Keratinocyte (primary cell): Measurements from ENCODE around the gene APP. TPM values are rescaled to one million over a fixed set of nuclear protein-coding genes. Genes with fewer than 3 reads are reported as not detected.

ENCODE experiments used
- DNase-seq: peaks from one replicate; pipeline ENCODE4 v3.0.0-alpha.2; 2011; ENCODE audit warnings: low read depth, missing footprints, low spot score
- FAIRE-seq: peaks from 2 replicates; lab custom pipeline; 2011; peaks lifted over from hg19 to GRCh38; lab: Jason Lieb, UNC
- H2AFZ ChIP-seq: 2 replicates; pipeline ENCODE4 v1.6.0; 2012; ENCODE audit warnings: low read length, control low read depth, inconsistent platforms; ENCODE audit not compliant: control insufficient read depth
- H3K27ac ChIP-seq: 2 replicates; pipeline ENCODE4 v1.5.1; 2011; ENCODE audit warnings: low read length; ENCODE audit not compliant: control insufficient read depth, insufficient read depth
- H3K27me3 ChIP-seq: 3 replicates; pipeline ENCODE4 v1.6.0; 2011; ENCODE audit warnings: low read length; ENCODE audit not compliant: control insufficient read depth, insufficient read depth; ENCODE audit errors: extremely low read depth
- H3K36me3 ChIP-seq, 2 experiments: 2 replicates in 1 of 2; 3 replicates in 1 of 2; pipeline ENCODE4 v1.5.1; 2011; ENCODE audit warnings: low read length in 2 of 2, mild to moderate bottlenecking in 1 of 2; ENCODE audit not compliant: control insufficient read depth in 2 of 2, insufficient read depth in 2 of 2; ENCODE audit errors: extremely low read depth in 1 of 2
- H3K4me1 ChIP-seq: 3 replicates; pipeline ENCODE4 v1.5.1; 2011; ENCODE audit warnings: low read length; ENCODE audit not compliant: control insufficient read depth, insufficient read depth; ENCODE audit errors: extremely low read depth
- H3K4me2 ChIP-seq: 3 replicates; pipeline ENCODE4 v1.6.0; 2011; ENCODE audit warnings: low read depth, low read length; ENCODE audit not compliant: control insufficient read depth, insufficient read depth; ENCODE audit errors: extremely low read depth
- H3K4me3 ChIP-seq, 3 experiments: fragments of 200-600 bp in 1 of 3; sonication (generic) in 1 of 3; 2 replicates in 2 of 3; 3 replicates in 1 of 3; pipeline ENCODE4 v1.5.1; 2011 to 2016; ENCODE audit warnings: low read length in 3 of 3, mild to moderate bottlenecking in 3 of 3, control low read depth in 2 of 3, inconsistent platforms in 1 of 3, low read depth in 1 of 3, mixed read lengths in 1 of 3, mixed run types in 1 of 3, moderate library complexity in 1 of 3; ENCODE audit not compliant: control insufficient read depth in 2 of 3, insufficient read depth in 2 of 3; ENCODE audit errors: extremely low read depth in 1 of 3
- H3K79me2 ChIP-seq: 2 replicates; pipeline ENCODE4 v1.6.0; 2012; ENCODE audit warnings: low read length; ENCODE audit not compliant: control insufficient read depth, insufficient read depth
- H3K9ac ChIP-seq: 3 replicates; pipeline ENCODE4 v1.6.0; 2011; ENCODE audit warnings: low read length; ENCODE audit not compliant: control insufficient read depth, insufficient read depth; ENCODE audit errors: extremely low read depth
- H3K9me1 ChIP-seq: 3 replicates; pipeline ENCODE4 v1.6.0; 2011; ENCODE audit warnings: low read length; ENCODE audit not compliant: control insufficient read depth, insufficient read depth; ENCODE audit errors: extremely low read depth
- H3K9me3 ChIP-seq: 2 replicates; pipeline ENCODE4 v1.5.1; 2012; ENCODE audit warnings: low read depth, low read length; ENCODE audit not compliant: control insufficient read depth
- H4K20me1 ChIP-seq: 3 replicates; pipeline ENCODE4 v1.6.0; 2011; ENCODE audit warnings: low read length; ENCODE audit not compliant: control insufficient read depth, insufficient read depth; ENCODE audit errors: extremely low read depth
- CTCF ChIP-seq, 3 experiments: IDR thresholded peaks in 1 of 3; conservative IDR thresholded peaks in 1 of 3; optimal IDR thresholded peaks in 1 of 3; 2 replicates in 2 of 3; 3 replicates in 1 of 3; pipeline versions ENCODE3 to v1.5.1; 2011; ENCODE audit warnings: low read length in 3 of 3, mild to moderate bottlenecking in 3 of 3, moderate library complexity in 2 of 3, control low read depth in 1 of 3, inconsistent platforms in 1 of 3; ENCODE audit not compliant: insufficient read depth in 2 of 3; ENCODE audit errors: extremely low read depth in 1 of 3
- EZH2 ChIP-seq: IDR thresholded peaks from one replicate; pipeline ENCODE4 v1.6.1; 2012; ENCODE audit warnings: inconsistent platforms, mild to moderate bottlenecking, low read length, moderate library complexity
- dilution Hi-C: fragments of 300-500 bp; cut with MboI; formaldehyde crosslinking; loops from one replicate; pipeline ENCODE4 v1.7.0; 2020; ENCODE audit warnings: low sequenced_read_pairs; ENCODE audit not compliant: extremely low pct_ligation_motif_present
- polyA plus RNA-seq, 5 experiments: library from polyadenylated mRNA; depleted of rRNA in 3 of 5; stranded (reverse) in 3 of 5; stranded (forward) in 1 of 5; unstranded in 1 of 5; fragments of >200 nt; gene quantifications; 1 replicate in 1 of 5; 2 replicates in 3 of 5; 3 replicates in 1 of 5; pipeline versions ENCODE4 v1.2.1 to v1.2.3, GENCODE V29; 2011 to 2012; ENCODE audit warnings: missing spikeins in 2 of 5, low read depth in 1 of 5, low replicate concordance in 1 of 5

APP gene
- polyA plus RNA-seq, 1 donor (not counting 4 experiments of a cell fraction or from before 2014, with no cell fraction given) = 1,015 TPM

DNA sequence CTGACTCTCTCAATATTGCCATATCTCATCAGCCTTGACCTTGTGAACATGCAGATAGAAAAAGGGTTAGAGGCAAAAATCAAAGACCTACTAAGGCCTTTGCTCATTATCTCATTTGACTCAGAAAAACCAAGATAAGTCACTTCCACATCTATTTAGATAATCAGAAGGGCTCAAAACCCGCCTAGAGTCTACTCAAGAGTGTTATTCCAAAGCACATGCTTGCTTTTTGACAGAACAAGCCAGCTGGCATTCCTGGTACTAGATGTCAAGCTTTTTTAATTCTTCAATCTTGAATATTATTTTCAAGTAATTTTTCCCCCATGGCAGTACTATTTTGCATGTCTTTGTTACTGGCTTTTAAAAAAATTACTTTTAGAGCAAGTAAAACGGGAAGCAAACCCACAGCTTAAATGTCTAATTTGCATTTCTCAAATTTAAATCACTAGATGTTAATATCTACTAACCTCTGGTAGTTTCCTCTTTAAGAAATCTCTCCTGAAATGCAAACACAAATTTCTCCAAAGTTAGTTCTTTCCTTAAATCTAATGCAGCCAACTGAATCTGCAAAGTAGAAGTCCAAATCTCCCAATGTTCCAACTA, 51.5 kb downstream of the APP start:
- Histone ChIP-seq H3K9me3 (no peaks in the 10 kb centered on the region), H3K36me3 (peaks cover 4 to 8% of the 10 kb centered on the region in 2 experiments), H3K4me3 (no peak overlapping the region), H3K9me1 (no peaks in the 10 kb centered on the region), H3K79me2 (peaks cover 94% of the 10 kb centered on the region), H2AFZ (no peak overlapping the region), H3K27ac (no peak overlapping the region), H4K20me1 (peaks cover 2% of the 10 kb centered on the region), H3K27me3 (no peaks in the 10 kb centered on the region), H3K4me1 (peaks cover 25% of the 10 kb centered on the region), H3K4me2 (no peak overlapping the region), H3K9ac (no peak overlapping the region)
- DNase-seq (no peak), FAIRE-seq (no peak)
- dilution Hi-C loops = no loop called here
- no peak for TF ChIP-seq EZH2

GRCh38 chr21:26117972-26118367, 52.6 kb downstream of the APP start:
- no peak overlapping the region for H2AFZ ChIP-seq
- H3K9ac ChIP-seq = no peak overlapping the region
- no peak overlapping the region for H3K27ac ChIP-seq
- no peaks in the 10 kb centered on the region for H3K9me1 ChIP-seq
- no peak overlapping the region for H3K4me3 ChIP-seq
- peaks cover 2% of the 10 kb centered on the region for H4K20me1 ChIP-seq
- FAIRE-seq (no peak), DNase-seq (no peak)
- H3K27me3 ChIP-seq = no peaks in the 10 kb centered on the region
- dilution Hi-C loops = no loop called here
- no peak for TF ChIP-seq CTCF (optimal IDR thresholded peaks at IDR 0.05 in 1 of 3, IDR thresholded peaks at IDR 0.05 in 1 of 3, conservative IDR thresholded peaks at IDR 0.05 in 1 of 3; ENCODE audit: extremely low read depth in 1 of 3, insufficient read depth in 2 of 3, low read length in 3 of 3)
- no peak for TF ChIP-seq EZH2
- H3K79me2 ChIP-seq = peaks cover 94% of the 10 kb centered on the region
- no peak overlapping the region for H3K4me2 ChIP-seq
- H3K9me3 ChIP-seq = no peaks in the 10 kb centered on the region
- peaks cover 7 to 10% of the 10 kb centered on the region in 2 experiments for H3K36me3 ChIP-seq
- H3K4me1 ChIP-seq = peaks cover 21% of the 10 kb centered on the region
